Measurements from ENCODE around the gene NPR1. TPM values are rescaled to one million over a fixed set of nuclear protein-coding genes. Genes with fewer than 3 reads are reported as not detected.
"Not testable (repeated sequence)": the region's sequence is repeated elsewhere in the genome, so short reads cannot be mapped to it uniquely, and the experiment has no call there.

NPR1 gene
- total RNA-seq, 6 experiments from 2014 or later, result 0.05 TPM; not detected in 5

DNA sequence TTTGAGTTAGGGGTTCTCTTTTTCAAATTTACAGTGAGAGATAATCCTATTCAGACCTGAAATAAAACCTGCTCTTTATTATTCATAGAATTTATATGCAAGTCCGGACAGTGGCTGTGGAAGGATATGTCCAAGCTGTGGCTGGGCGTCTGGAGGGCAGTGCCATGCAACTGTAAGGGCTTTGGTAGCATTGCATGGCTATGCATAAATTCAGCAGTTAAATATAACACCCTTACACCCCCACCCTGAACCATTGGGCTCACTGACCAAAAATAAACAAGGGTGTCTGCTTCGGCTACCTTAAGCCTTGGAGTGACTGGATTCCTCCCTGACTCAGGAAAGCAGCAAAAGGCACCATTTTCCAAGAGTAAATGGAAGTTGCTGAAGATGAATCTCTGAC is 39.2 kb upstream of the NPR1 start:
- no peak for DNase-seq
- no peaks in the 10 kb centered on the region for H3K9me3 Mint-ChIP-seq
- no peak overlapping the region for H3K4me3 Mint-ChIP-seq
- H3K36me3 Mint-ChIP-seq (ENCODE audit: low read depth), result peaks cover 50% of the 10 kb centered on the region
- no peaks in the 10 kb centered on the region for H3K27me3 Mint-ChIP-seq (ENCODE audit: insufficient read depth)
- TF ChIP-seq, protein P1, sequence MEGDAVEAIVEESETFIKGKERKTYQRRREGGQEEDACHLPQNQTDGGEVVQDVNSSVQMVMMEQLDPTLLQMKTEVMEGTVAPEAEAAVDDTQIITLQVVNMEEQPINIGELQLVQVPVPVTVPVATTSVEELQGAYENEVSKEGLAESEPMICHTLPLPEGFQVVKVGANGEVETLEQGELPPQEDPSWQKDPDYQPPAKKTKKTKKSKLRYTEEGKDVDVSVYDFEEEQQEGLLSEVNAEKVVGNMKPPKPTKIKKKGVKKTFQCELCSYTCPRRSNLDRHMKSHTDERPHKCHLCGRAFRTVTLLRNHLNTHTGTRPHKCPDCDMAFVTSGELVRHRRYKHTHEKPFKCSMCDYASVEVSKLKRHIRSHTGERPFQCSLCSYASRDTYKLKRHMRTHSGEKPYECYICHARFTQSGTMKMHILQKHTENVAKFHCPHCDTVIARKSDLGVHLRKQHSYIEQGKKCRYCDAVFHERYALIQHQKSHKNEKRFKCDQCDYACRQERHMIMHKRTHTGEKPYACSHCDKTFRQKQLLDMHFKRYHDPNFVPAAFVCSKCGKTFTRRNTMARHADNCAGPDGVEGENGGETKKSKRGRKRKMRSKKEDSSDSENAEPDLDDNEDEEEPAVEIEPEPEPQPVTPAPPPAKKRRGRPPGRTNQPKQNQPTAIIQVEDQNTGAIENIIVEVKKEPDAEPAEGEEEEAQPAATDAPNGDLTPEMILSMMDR (IDR thresholded peaks at IDR 0.05), result no peak
- no peak overlapping the region for H3K27ac Mint-ChIP-seq
- H3K4me1 Mint-ChIP-seq (ENCODE audit: low read depth), result peaks cover 14% of the 10 kb centered on the region

DNA sequence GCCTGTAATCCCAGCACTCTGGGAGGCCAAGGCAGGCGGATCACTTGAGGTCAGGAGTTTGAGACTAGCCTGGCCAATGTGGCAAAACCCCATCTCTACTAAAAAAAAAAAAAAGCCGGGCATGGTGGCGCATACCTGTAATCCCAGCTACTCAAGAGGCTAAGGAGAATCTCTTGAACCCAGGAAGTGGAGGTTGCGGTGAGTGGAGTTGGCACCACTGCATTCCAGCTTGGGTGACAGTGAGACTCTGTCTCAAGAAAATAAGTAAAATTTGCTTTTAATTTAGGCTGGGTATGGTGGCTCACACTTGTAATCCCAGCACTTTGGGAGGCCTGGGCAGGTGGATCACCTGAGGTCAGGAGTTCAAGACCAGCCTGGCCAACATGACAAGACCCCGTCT is 38.3 kb upstream of the NPR1 start:
- H3K27ac Mint-ChIP-seq; DNase-seq; H3K27me3 Mint-ChIP-seq (ENCODE audit: insufficient read depth); H3K4me3 Mint-ChIP-seq; H3K9me3 Mint-ChIP-seq: not testable (repeated sequence)
- H3K36me3 Mint-ChIP-seq (ENCODE audit: low read depth), result peaks cover 56% of the 10 kb centered on the region
- peaks cover 14% of the 10 kb centered on the region for H3K4me1 Mint-ChIP-seq (ENCODE audit: low read depth)

GRCh38 chr1:153640861-153641260 is 37.6 kb upstream of the NPR1 start:
- Mint-ChIP-seq H3K27ac (no peak overlapping the region), H3K4me3 (no peak overlapping the region), H3K4me1 (ENCODE audit: low read depth) (peaks cover 14% of the 10 kb centered on the region), H3K36me3 (ENCODE audit: low read depth) (peaks cover 61% of the 10 kb centered on the region), H3K27me3 (ENCODE audit: insufficient read depth) (no peaks in the 10 kb centered on the region), H3K9me3 (no peaks in the 10 kb centered on the region)
- TF ChIP-seq, protein P1 (IDR thresholded peaks at IDR 0.05), result no peak
- DNase-seq, result no peak

DNA sequence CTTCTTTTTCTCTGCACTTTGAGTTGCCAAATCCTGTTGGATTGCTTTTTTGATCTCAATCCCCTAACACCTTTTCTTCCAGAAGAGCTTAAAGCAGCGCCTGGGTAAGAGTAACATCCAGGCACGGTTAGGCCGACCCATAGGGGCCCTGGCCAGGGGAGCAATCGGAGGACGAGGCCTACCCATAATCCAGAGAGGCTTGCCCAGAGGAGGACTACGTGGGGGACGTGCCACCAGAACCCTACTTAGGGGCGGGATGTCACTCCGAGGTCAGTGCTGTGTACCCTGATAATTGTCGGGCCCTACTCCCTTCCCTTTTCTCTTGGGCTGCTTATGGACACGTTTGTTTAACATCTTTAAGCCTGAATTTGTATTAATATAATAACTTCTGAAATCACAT is 36.3 kb upstream of the NPR1 start:
- H3K4me1 Mint-ChIP-seq (ENCODE audit: low read depth), result peaks cover 12% of the 10 kb centered on the region
- H3K9me3 Mint-ChIP-seq, result no peaks in the 10 kb centered on the region
- no peak overlapping the region for H3K4me3 Mint-ChIP-seq
- TF ChIP-seq, protein P1 (IDR thresholded peaks at IDR 0.05), result no peak
- DNase-seq, result no peak
- H3K36me3 Mint-ChIP-seq (ENCODE audit: low read depth), result peaks cover 60% of the 10 kb centered on the region
- H3K27ac Mint-ChIP-seq, result no peak overlapping the region
- no peaks in the 10 kb centered on the region for H3K27me3 Mint-ChIP-seq (ENCODE audit: insufficient read depth)

- Mint-ChIP-seq H3K9me3 (no peaks in the 10 kb centered on the region), H3K27me3 (ENCODE audit: insufficient read depth) (no peaks in the 10 kb centered on the region; the same call in 1 of the 2 replicates), H3K4me1 (ENCODE audit: low read depth) (peaks cover 5% of the 10 kb centered on the region; the same call in 1 of the 2 replicates), H3K27ac (no peak overlapping the region), H3K36me3 (ENCODE audit: low read depth) (peaks cover 56% of the 10 kb centered on the region), H3K4me3 (no peak overlapping the region)
- DNase-seq, result no peak
- TF ChIP-seq, protein P1 (IDR thresholded peaks at IDR 0.05), result no peak
Measured at GRCh38 chr1:153643100-153643499, 35.4 kb upstream of the NPR1 start.

GRCh38 chr1:153643816-153644215 is 34.7 kb upstream of the NPR1 start:
- TF ChIP-seq, protein P1 (IDR thresholded peaks at IDR 0.05), result no peak
- Mint-ChIP-seq H3K27me3 (ENCODE audit: insufficient read depth) (peaks cover 4% of the 10 kb centered on the region; the same call in 1 of the 2 replicates), H3K36me3 (ENCODE audit: low read depth) (peaks cover 56% of the 10 kb centered on the region), H3K4me1 (ENCODE audit: low read depth) (0 out of 2 replicates have a peak, but pooled peaks cover 5% of the 10 kb centered on the region), H3K4me3 (no peak overlapping the region), H3K9me3 (no peaks in the 10 kb centered on the region), H3K27ac (no peak overlapping the region)
- DNase-seq, result no peak

Measured in HFFc6 (cell line).